HepG2 (cell line): Measurements from ENCODE around the gene SLC31A2. TPM values are rescaled to one million over a fixed set of nuclear protein-coding genes. Genes with fewer than 3 reads are reported as not detected.
A peak's percentile ranks its signal among the peaks of the same experiment; 100 is the strongest.

Experiments used
- ADNP ChIP-seq: sonication (generic); formaldehyde crosslinking; IDR thresholded peaks from 2 replicates; pipeline ENCODE4 v1.4.0; 2020; ENCODE audit warnings: missing genetic modification reagents
- BCLAF1 ChIP-seq: fragments of 450-650 bp; IDR thresholded peaks from 2 replicates; pipeline ENCODE4 v1.6.1; 2017; ENCODE audit warnings: mild to moderate bottlenecking
- CEBPG ChIP-seq: IDR thresholded peaks from 2 replicates; pipeline ENCODE4 v1.6.1; 2016
- GATAD1 ChIP-seq: IDR thresholded peaks from 2 replicates; pipeline ENCODE4 v1.6.1; 2016; ENCODE audit warnings: missing genetic modification reagents, missing compliant biosample characterization
- JUND ChIP-seq: sonication (generic); formaldehyde crosslinking; IDR thresholded peaks from 2 replicates; pipeline ENCODE4 v1.8.0; 2022; ENCODE audit warnings: mild to moderate bottlenecking, missing genetic modification reagents
- MEIS2 ChIP-seq: sonication (generic); formaldehyde crosslinking; IDR thresholded peaks from 2 replicates; pipeline ENCODE4 v1.9.0; 2021; ENCODE audit warnings: mild to moderate bottlenecking, missing genetic modification reagents
- MTF1 ChIP-seq: sonication (generic); formaldehyde crosslinking; IDR thresholded peaks from 2 replicates; pipeline ENCODE4 v1.5.0; 2020; ENCODE audit warnings: missing genetic modification reagents
- NR2F2 ChIP-seq: IDR thresholded peaks from 2 replicates; pipeline ENCODE4 v1.6.1; 2012; ENCODE audit warnings: low read depth, inconsistent platforms, borderline replicate concordance
- PHF20 ChIP-seq: sonication (generic); formaldehyde crosslinking; IDR thresholded peaks from 2 replicates; pipeline ENCODE4 v1.5.0; 2020; ENCODE audit warnings: mild to moderate bottlenecking, missing genetic modification reagents
- RFX3 ChIP-seq: IDR thresholded peaks from 2 replicates; pipeline ENCODE4 v1.6.1; 2016; ENCODE audit warnings: missing biosample characterization, missing genetic modification reagents
- SP4 ChIP-seq: sonication (generic); formaldehyde crosslinking; IDR thresholded peaks from 2 replicates; pipeline ENCODE4 v1.8.1; 2023; ENCODE audit warnings: mild to moderate bottlenecking, missing genetic modification reagents
- TMF1 ChIP-seq: sonication (generic); formaldehyde crosslinking; IDR thresholded peaks from 2 replicates; pipeline ENCODE4 v1.8.1; 2022; ENCODE audit warnings: low read depth, missing genetic modification reagents
- ZFY ChIP-seq: sonication (generic); formaldehyde crosslinking; IDR thresholded peaks from 2 replicates; pipeline ENCODE4 v1.4.0; 2020; ENCODE audit warnings: missing genetic modification reagents
- ZNF207 ChIP-seq: fragments of 450-650 bp; IDR thresholded peaks from 2 replicates; pipeline ENCODE4 v1.6.1; 2016; ENCODE audit warnings: antibody characterized with exemption, borderline replicate concordance
- ZNF230 ChIP-seq: sonication (generic); formaldehyde crosslinking; IDR thresholded peaks from 2 replicates; pipeline ENCODE4 v1.4.0; 2020; ENCODE audit warnings: mild to moderate bottlenecking, missing genetic modification reagents
- ZNF496 ChIP-seq: sonication (generic); formaldehyde crosslinking; IDR thresholded peaks from 2 replicates; pipeline ENCODE4 v1.8.1; 2023; ENCODE audit warnings: mild to moderate bottlenecking, moderate library complexity, missing genetic modification reagents; ENCODE audit not compliant: insufficient replicate concordance
- ZNF615 ChIP-seq: sonication (generic); formaldehyde crosslinking; IDR thresholded peaks from 2 replicates; pipeline ENCODE4 v1.5.0; 2020; ENCODE audit warnings: mild to moderate bottlenecking, missing genetic modification reagents, borderline replicate concordance
- ZNF619 ChIP-seq: sonication (generic); formaldehyde crosslinking; IDR thresholded peaks from 2 replicates; pipeline ENCODE4 v1.4.0; 2020; ENCODE audit warnings: mild to moderate bottlenecking, missing genetic modification reagents
- polyA plus RNA-seq, 8 experiments: library from polyadenylated mRNA; depleted of rRNA in 3 of 8; stranded (reverse) in 7 of 8; unstranded in 1 of 8; fragments of >200 nt; fragmentation: Illumina TruSeq in 4 of 8; extraction: Trizol in 4 of 8; gene quantifications; 2 replicates each; pipeline versions ENCODE4 v1.2.1 to v1.2.3, GENCODE V29; 2011 to 2016; ENCODE audit warnings: low read depth in 4 of 8, missing spikeins in 1 of 8, mixed read lengths in 1 of 8; ENCODE audit not compliant: insufficient read depth in 1 of 8
- total RNA-seq, 5 experiments: library from RNA; depleted of rRNA; stranded (reverse); fragments of >200 nt; fragmentation: Illumina TruSeq; extraction: Trizol; gene quantifications; 2 replicates each; pipeline ENCODE4 v1.2.3, GENCODE V29; 2016; ENCODE audit warnings: low read depth in 1 of 5
- TF ChIP-seq, protein P1 (sequence below), 2 experiments: IDR thresholded peaks; 2 replicates each; pipeline ENCODE4 v1.6.1; 2011 to 2012; ENCODE audit warnings: low read length in 2 of 2, borderline replicate concordance in 1 of 2, low read depth in 1 of 2, mild to moderate bottlenecking in 1 of 2, moderate library complexity in 1 of 2
- TF ChIP-seq, protein P2 (sequence below): sonication (generic); formaldehyde crosslinking; IDR thresholded peaks from 2 replicates; pipeline ENCODE4 v1.4.0; 2020; ENCODE audit warnings: missing genetic modification reagents

Gene SLC31A2
- total and polyA plus RNA-seq, 2 of the 13 experiments (the other 11 are each of a cell fraction or from before 2014, with no cell fraction given): 9.3 to 10.2 TPM

DNA sequence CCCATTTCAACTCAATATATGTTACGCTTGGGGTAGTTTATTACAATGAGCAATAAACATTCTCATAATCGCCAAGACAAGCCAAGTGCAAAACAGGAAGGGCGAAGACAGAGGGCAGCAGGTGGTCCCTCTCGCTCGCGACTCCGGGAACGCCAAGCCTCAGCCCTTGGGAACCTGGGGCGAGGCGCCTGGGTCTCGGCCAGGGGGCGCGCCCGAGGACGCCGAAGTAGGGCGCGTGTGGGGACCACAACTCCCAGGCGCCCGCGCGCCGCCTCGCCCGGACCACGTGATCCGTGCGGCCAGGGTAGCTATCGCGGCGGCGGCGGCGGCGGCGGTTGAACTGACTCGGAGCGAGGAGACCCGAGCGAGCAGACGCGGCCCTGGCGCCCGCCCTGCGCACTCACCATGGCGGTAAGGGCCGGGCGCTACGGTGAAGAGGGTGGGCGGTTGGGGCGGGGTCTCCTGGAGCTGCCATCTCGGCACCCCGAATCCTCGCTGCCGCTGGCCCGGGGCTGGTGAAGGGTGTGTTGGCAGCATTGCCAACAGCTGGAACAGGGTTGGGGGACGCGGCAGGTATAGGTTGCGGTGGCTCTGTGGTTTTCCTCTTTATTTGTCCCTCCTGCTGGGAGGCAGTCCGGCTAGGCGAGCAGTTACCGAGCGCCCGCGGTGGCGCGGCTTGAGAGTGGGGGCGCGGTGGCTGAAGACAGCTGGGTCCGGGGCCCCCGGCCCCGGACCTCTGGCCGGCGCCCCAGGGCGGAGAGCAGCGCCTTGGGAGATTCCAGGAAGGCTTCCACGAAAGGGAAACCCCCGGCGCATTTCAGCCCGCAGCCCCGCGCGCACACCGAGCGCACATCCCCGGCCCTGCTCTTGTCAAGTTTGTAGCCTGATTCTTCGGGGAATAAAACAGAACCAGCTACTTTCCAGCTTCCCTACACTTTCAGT lies at the start of gene SLC31A2 (continued):
- TF ChIP-seq BCLAF1: no peak
- peak; percentile 83 for TF ChIP-seq ZFY (CRISPR knock-in tag)
- no peak for TF ChIP-seq TMF1
- TF ChIP-seq PHF20: peak; percentile 57; the same call in 1 of the 2 replicates
- TF ChIP-seq SP4 (CRISPR knock-in tag): peak; percentile 59
- TF ChIP-seq, protein P1, sequence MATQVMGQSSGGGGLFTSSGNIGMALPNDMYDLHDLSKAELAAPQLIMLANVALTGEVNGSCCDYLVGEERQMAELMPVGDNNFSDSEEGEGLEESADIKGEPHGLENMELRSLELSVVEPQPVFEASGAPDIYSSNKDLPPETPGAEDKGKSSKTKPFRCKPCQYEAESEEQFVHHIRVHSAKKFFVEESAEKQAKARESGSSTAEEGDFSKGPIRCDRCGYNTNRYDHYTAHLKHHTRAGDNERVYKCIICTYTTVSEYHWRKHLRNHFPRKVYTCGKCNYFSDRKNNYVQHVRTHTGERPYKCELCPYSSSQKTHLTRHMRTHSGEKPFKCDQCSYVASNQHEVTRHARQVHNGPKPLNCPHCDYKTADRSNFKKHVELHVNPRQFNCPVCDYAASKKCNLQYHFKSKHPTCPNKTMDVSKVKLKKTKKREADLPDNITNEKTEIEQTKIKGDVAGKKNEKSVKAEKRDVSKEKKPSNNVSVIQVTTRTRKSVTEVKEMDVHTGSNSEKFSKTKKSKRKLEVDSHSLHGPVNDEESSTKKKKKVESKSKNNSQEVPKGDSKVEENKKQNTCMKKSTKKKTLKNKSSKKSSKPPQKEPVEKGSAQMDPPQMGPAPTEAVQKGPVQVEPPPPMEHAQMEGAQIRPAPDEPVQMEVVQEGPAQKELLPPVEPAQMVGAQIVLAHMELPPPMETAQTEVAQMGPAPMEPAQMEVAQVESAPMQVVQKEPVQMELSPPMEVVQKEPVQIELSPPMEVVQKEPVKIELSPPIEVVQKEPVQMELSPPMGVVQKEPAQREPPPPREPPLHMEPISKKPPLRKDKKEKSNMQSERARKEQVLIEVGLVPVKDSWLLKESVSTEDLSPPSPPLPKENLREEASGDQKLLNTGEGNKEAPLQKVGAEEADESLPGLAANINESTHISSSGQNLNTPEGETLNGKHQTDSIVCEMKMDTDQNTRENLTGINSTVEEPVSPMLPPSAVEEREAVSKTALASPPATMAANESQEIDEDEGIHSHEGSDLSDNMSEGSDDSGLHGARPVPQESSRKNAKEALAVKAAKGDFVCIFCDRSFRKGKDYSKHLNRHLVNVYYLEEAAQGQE (IDR thresholded peaks at IDR 0.05; ENCODE audit: borderline replicate concordance in 1 of 2, low read depth in 1 of 2, low read length in 2 of 2): no peak
- no peak for TF ChIP-seq CEBPG (CRISPR knock-in tag)
- no peak for TF ChIP-seq NR2F2
- no peak for TF ChIP-seq RFX3 (CRISPR knock-in tag)
- TF ChIP-seq ADNP (CRISPR knock-in tag): no peak
- TF ChIP-seq ZNF619 (CRISPR knock-in tag): 0 out of 2 replicates have a peak, but pooled peaks have one; percentile 44
- no peak for TF ChIP-seq ZNF496
- no peak for TF ChIP-seq ZNF207
- TF ChIP-seq, protein P2, sequence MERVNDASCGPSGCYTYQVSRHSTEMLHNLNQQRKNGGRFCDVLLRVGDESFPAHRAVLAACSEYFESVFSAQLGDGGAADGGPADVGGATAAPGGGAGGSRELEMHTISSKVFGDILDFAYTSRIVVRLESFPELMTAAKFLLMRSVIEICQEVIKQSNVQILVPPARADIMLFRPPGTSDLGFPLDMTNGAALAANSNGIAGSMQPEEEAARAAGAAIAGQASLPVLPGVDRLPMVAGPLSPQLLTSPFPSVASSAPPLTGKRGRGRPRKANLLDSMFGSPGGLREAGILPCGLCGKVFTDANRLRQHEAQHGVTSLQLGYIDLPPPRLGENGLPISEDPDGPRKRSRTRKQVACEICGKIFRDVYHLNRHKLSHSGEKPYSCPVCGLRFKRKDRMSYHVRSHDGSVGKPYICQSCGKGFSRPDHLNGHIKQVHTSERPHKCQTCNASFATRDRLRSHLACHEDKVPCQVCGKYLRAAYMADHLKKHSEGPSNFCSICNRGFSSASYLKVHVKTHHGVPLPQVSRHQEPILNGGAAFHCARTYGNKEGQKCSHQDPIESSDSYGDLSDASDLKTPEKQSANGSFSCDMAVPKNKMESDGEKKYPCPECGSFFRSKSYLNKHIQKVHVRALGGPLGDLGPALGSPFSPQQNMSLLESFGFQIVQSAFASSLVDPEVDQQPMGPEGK (CRISPR knock-in tag): no peak
- peak; percentile 54; the same call in 1 of the 2 replicates for TF ChIP-seq MEIS2 (CRISPR knock-in tag)
- no peak for TF ChIP-seq ZNF230 (CRISPR knock-in tag)
- peak; percentile 48; the same call in 1 of the 2 replicates for TF ChIP-seq ZNF615
- TF ChIP-seq GATAD1 (CRISPR knock-in tag): peak; percentile 69; the same call in 1 of the 2 replicates
- no peak for TF ChIP-seq MTF1 (CRISPR knock-in tag)
- no peak for TF ChIP-seq JUND (CRISPR knock-in tag)
